Measurements from ENCODE around the gene BPIFB2.

Gene BPIFB2

GRCh38 chr20:33002087-33002808 lies 5.3 kb upstream of the BPIFB2 start:
- H3K36me3 ChIP-seq (ENCODE audit: insufficient read depth): no peaks in the 10 kb centered on the region
- H3K27me3 ChIP-seq (ENCODE audit: insufficient read depth, low read depth): peaks cover 5% of the 10 kb centered on the region; the same call in 1 of the 2 replicates
- H4K20me1 ChIP-seq (ENCODE audit: insufficient read depth): no peaks in the 10 kb centered on the region
- H3K9ac ChIP-seq: no peak overlapping the region
- no peaks in the 10 kb centered on the region for H3K79me2 ChIP-seq (ENCODE audit: insufficient read depth, low read depth)
- H3K4me1 ChIP-seq (ENCODE audit: low read depth, poor library complexity, severe bottlenecking): no peaks in the 10 kb centered on the region
- H2AFZ ChIP-seq (ENCODE audit: low read depth): no peak overlapping the region
- TF ChIP-seq CTCF (conservative IDR thresholded peaks at IDR 0.05; ENCODE audit: low read depth, low read length): no peak
- H3K27ac ChIP-seq: no peak overlapping the region
- no peak overlapping the region for H3K4me2 ChIP-seq
- no peak overlapping the region for H3K4me3 ChIP-seq (IDR thresholded peaks at IDR 0.05; ENCODE audit: insufficient read depth, low read depth, low read length)

GRCh38 chr20:33004141-33004751 lies 3.3 kb upstream of the BPIFB2 start, which contains the start of gene SUN5:
Gene SUN5 (minus strand): TSS chr20:33004433. CDS start chr20:33004340, 93 bp downstream.
- Histone ChIP-seq H3K4me3 (IDR thresholded peaks at IDR 0.05; ENCODE audit: insufficient read depth, low read depth, low read length) (no peak within 1 kb of the TSS), H2AFZ (ENCODE audit: low read depth) (no peak within 1 kb of the TSS), H3K4me1 (ENCODE audit: low read depth, poor library complexity, severe bottlenecking) (no peaks in the 10 kb centered on the region), H3K4me2 (no peak within 1 kb of the TSS), H3K79me2 (ENCODE audit: insufficient read depth, low read depth) (no peaks in the 10 kb centered on the region), H3K36me3 (ENCODE audit: insufficient read depth) (no peaks in the 10 kb centered on the region), H4K20me1 (ENCODE audit: insufficient read depth) (no peaks in the 10 kb centered on the region), H3K27ac (no peak within 1 kb of the TSS), H3K9ac (no peak within 1 kb of the TSS), H3K27me3 (ENCODE audit: insufficient read depth, low read depth) (peaks cover 5% of the 10 kb centered on the region; the same call in 1 of the 2 replicates)
- no peak for TF ChIP-seq CTCF (conservative IDR thresholded peaks at IDR 0.05; ENCODE audit: low read depth, low read length)

GRCh38 chr20:33005132-33005566 lies 2.4 kb upstream of the BPIFB2 start:
- H4K20me1 ChIP-seq (ENCODE audit: insufficient read depth): no peaks in the 10 kb centered on the region
- no peak overlapping the region for H3K4me2 ChIP-seq
- H3K4me3 ChIP-seq (IDR thresholded peaks at IDR 0.05; ENCODE audit: insufficient read depth, low read depth, low read length): no peak overlapping the region
- H2AFZ ChIP-seq (ENCODE audit: low read depth): no peak overlapping the region
- H3K79me2 ChIP-seq (ENCODE audit: insufficient read depth, low read depth): no peaks in the 10 kb centered on the region
- H3K9ac ChIP-seq: no peak overlapping the region
- peak; percentile 83 for TF ChIP-seq CTCF (conservative IDR thresholded peaks at IDR 0.05; ENCODE audit: low read depth, low read length)
- no peaks in the 10 kb centered on the region for H3K4me1 ChIP-seq (ENCODE audit: low read depth, poor library complexity, severe bottlenecking)
- no peaks in the 10 kb centered on the region for H3K36me3 ChIP-seq (ENCODE audit: insufficient read depth)
- H3K27me3 ChIP-seq (ENCODE audit: insufficient read depth, low read depth): peaks cover 6% of the 10 kb centered on the region; the same call in 1 of the 2 replicates
- no peak overlapping the region for H3K27ac ChIP-seq

- Histone ChIP-seq H3K9ac (no peak overlapping the region), H3K4me3 (IDR thresholded peaks at IDR 0.05; ENCODE audit: insufficient read depth, low read depth, low read length) (no peak overlapping the region), H3K36me3 (ENCODE audit: insufficient read depth) (no peaks in the 10 kb centered on the region), H2AFZ (ENCODE audit: low read depth) (no peak overlapping the region), H3K4me2 (no peak overlapping the region), H3K27ac (no peak overlapping the region), H3K4me1 (ENCODE audit: low read depth, poor library complexity, severe bottlenecking) (no peaks in the 10 kb centered on the region), H3K79me2 (ENCODE audit: insufficient read depth, low read depth) (no peaks in the 10 kb centered on the region), H3K27me3 (ENCODE audit: insufficient read depth, low read depth) (peaks cover 12% of the 10 kb centered on the region; the same call in 1 of the 2 replicates), H4K20me1 (ENCODE audit: insufficient read depth) (no peaks in the 10 kb centered on the region)
- no peak for TF ChIP-seq CTCF (conservative IDR thresholded peaks at IDR 0.05; ENCODE audit: low read depth, low read length)
Measured at GRCh38 chr20:33005908-33006775, 1.4 kb upstream of the BPIFB2 start.

All from KMS-11 (cell line).